Kidney (tissue), 14 donors: ENCODE measurements around the gene PAFAH1B2. TPM values are rescaled to one million over a fixed set of nuclear protein-coding genes. Genes with fewer than 3 reads are reported as not detected.

Experiments used
- DNase-seq, 5 donors: peaks; one replicate each; pipeline ENCODE4 v3.0.0-alpha.2; 2013 to 2020
- FAIRE-seq: peaks from 2 replicates; lab custom pipeline; 2012; peaks lifted over from hg19 to GRCh38; lab: Jason Lieb, UNC
- H3K27ac ChIP-seq, 2 donors: one replicate each; pipeline ENCODE4 v1.7.0; 2013; ENCODE audit warnings: low read depth in 2 of 2, low read length in 2 of 2, inconsistent platforms in 1 of 2
- H3K27me3 ChIP-seq: one replicate; pipeline ENCODE4 v1.7.1; 2013; ENCODE audit warnings: low read length, inconsistent platforms; ENCODE audit not compliant: control insufficient read depth, insufficient read depth
- H3K36me3 ChIP-seq, 3 donors: one replicate each; pipeline versions ENCODE4 v1.7.0 to v1.7.1; 2013; ENCODE audit warnings: low read length in 3 of 3, control low read depth in 1 of 3, inconsistent platforms in 1 of 3; ENCODE audit not compliant: insufficient read depth in 3 of 3, control insufficient read depth in 2 of 3
- H3K4me1 ChIP-seq, 3 donors: one replicate each; pipeline versions ENCODE4 v1.7.0 to v1.7.1; 2013; ENCODE audit warnings: low read length in 3 of 3, inconsistent platforms in 1 of 3, low read depth in 1 of 3; ENCODE audit not compliant: control insufficient read depth in 2 of 3, insufficient read depth in 2 of 3
- H3K4me3 ChIP-seq, 3 donors: one replicate each; pipeline versions ENCODE4 v1.7.0 to v1.8.1; 2013; ENCODE audit warnings: low read length in 3 of 3, control low read depth in 1 of 3, inconsistent platforms in 1 of 3
- H3K9ac ChIP-seq, 3 donors: one replicate each; pipeline versions ENCODE4 v1.7.0 to v1.7.1; 2013; ENCODE audit warnings: low read length in 3 of 3, control low read depth in 1 of 3, inconsistent platforms in 1 of 3
- H3K9me3 ChIP-seq, 3 donors: one replicate each; pipeline versions ENCODE4 v1.7.0 to v1.7.1; 2013; ENCODE audit warnings: low read length in 3 of 3, control low read depth in 1 of 3, inconsistent platforms in 1 of 3; ENCODE audit not compliant: control insufficient read depth in 2 of 3, insufficient read depth in 1 of 3
- CTCF ChIP-seq: IDR thresholded peaks from 3 replicates; pipeline ENCODE4 v1.5.1; 2012; ENCODE audit warnings: mild to moderate bottlenecking, moderate library complexity, borderline replicate concordance; ENCODE audit not compliant: insufficient read depth; ENCODE audit errors: extremely low read depth
- intact Hi-C: fragments of 100-400 bp; cut with DNase I; formaldehyde crosslinking; loops from one replicate; pipeline ENCODE4 v1.11.1; 2022
- polyA plus RNA-seq: library from polyadenylated mRNA; stranded (reverse); fragments of 350-450 nt; fragmentation: Illumina TruSeq; extraction: RNeasy Lipid Tissue Mini Kit (QIAGEN cat#74804); gene quantifications from one replicate; pipeline ENCODE4 v1.2.3, GENCODE V29; 2014; ENCODE audit warnings: low read depth, low replicate concordance; ENCODE audit not compliant: insufficient read depth
- total RNA-seq: library from RNA; stranded (reverse); fragmentation: NEBNext Ultra II Directional; extraction: Animal tissue kit (Norgen Biotek cat#: 25700); gene quantifications from one replicate; pipeline ENCODE4 v1.2.1, GENCODE V29; 2021
- donor health status: control.
- donor health status: control.
- donor health status: control.
- donor health status: control.
- donor health status: control.
- donor health status: DM: yes; HTN: yes; CAD: no.
- donor health status: Normal renal cell carcinoma (clear cell type).

PAFAH1B2 gene
- total and polyA plus RNA-seq, 2 donors from 2014 or later: 29.4 to 90.2 TPM

DNA sequence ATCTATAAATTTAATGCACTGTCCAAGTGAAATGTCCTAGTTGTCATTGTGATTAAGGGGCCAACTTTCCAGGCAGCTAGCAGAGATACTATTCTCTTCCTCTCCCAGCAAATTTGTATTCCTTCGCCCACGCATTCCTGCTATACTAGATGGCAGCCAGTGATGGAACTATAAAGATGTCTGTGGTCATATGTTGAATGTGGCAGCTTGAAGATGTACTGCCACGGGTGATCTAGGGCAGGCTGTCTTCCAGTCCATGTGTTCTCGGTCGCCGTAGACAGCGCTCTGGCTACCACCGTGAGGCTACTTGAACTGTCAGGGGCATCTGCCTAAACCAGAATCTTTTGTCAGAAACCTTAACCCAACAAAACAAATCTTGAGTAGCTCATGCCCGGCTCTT is 26.1 kb downstream of the PAFAH1B2 start:
- no peak for TF ChIP-seq CTCF
- Histone ChIP-seq H3K9ac (no peak overlapping the region), H3K27me3 (no peaks in the 10 kb centered on the region), H3K36me3 (peaks cover 0 to 23% (median 20%) of the 10 kb centered on the region in 3 donors), H3K4me1 (peaks cover 8 to 9% (median 8%) of the 10 kb centered on the region in 3 donors), H3K27ac (no peak overlapping the region), H3K9me3 (no peaks in the 10 kb centered on the region), H3K4me3 (no peak overlapping the region)
- FAIRE-seq: no peak
- DNase-seq: peak in 4 of 5 donors; percentile 73 to 93 (median 90)
- intact Hi-C loops: no loop called here

DNA sequence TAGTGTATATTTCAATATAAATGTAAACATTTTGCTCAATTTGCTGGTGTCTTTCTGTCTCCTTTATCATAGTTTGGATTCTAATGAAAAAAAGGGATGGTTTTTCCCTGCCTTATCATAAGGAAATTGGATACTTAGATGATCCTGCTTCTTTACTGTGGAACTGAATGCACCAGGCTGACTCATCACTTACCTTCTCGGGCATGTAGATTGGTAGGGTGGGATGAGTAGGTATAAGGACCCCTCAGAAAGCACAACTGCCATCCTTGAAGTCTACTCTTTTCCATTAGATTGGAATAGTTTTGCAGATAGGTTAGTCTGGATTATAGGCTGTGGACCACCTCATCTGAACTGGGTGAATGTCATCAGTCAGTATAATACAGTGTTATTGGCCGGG is 26.9 kb downstream of the PAFAH1B2 start:
- TF ChIP-seq CTCF: no peak
- FAIRE-seq: no peak
- H3K36me3 ChIP-seq: peaks cover 0 to 17% (median 16%) of the 10 kb centered on the region in 3 donors
- H3K4me3 ChIP-seq: no peak overlapping the region
- no peak for DNase-seq
- H3K27ac ChIP-seq: no peak overlapping the region
- intact Hi-C loops: no loop called here
- no peaks in the 10 kb centered on the region for H3K9me3 ChIP-seq
- no peaks in the 10 kb centered on the region for H3K27me3 ChIP-seq
- H3K9ac ChIP-seq: no peak overlapping the region
- peaks cover 8 to 9% (median 8%) of the 10 kb centered on the region in 3 donors for H3K4me1 ChIP-seq

GRCh38 chr11:117171404-117172061 is 27.4 kb downstream of the PAFAH1B2 start:
- H3K36me3 ChIP-seq: peaks cover 0 to 17% (median 11%) of the 10 kb centered on the region in 3 donors
- DNase-seq (peak in 1 of 5 donors; percentile 30), FAIRE-seq (no peak)
- no peak for TF ChIP-seq CTCF
- H3K4me3 ChIP-seq: no peak overlapping the region
- H3K9ac ChIP-seq: no peak overlapping the region
- H3K27ac ChIP-seq: no peak overlapping the region
- peaks cover 8 to 9% (median 8%) of the 10 kb centered on the region in 3 donors for H3K4me1 ChIP-seq
- H3K9me3 ChIP-seq: no peaks in the 10 kb centered on the region
- intact Hi-C loops: no loop called here
- no peaks in the 10 kb centered on the region for H3K27me3 ChIP-seq
